HL-60 (cell line): ENCODE measurements around the gene VEGFB.

Source experiments
- DNase-seq, 2 experiments: peaks; one replicate each; pipeline ENCODE4 v3.0.0-alpha.2; 2010 to 2020; ENCODE audit warnings: low read depth in 1 of 2, low spot score in 1 of 2
- H3K27ac ChIP-seq: fragments of 250-450 bp; sonication (Bioruptor Pico); replicated peaks from 2 replicates; pipeline ENCODE4 v1.5.1; 2020; ENCODE audit warnings: mild to moderate bottlenecking, moderate library complexity
- H3K27me3 ChIP-seq: fragments of 250-450 bp; sonication (Bioruptor Pico); 2 replicates; pipeline ENCODE4 v1.5.1; 2021; ENCODE audit warnings: mild to moderate bottlenecking, moderate library complexity; ENCODE audit not compliant: insufficient read depth, poor library complexity, severe bottlenecking
- H3K4me3 ChIP-seq: replicated peaks from 2 replicates; pipeline ENCODE4 v1.5.1; 2011; ENCODE audit warnings: mild to moderate bottlenecking, control low read depth, low read length; ENCODE audit not compliant: insufficient read depth
- GABPA ChIP-seq: IDR thresholded peaks from 2 replicates; pipeline ENCODE4 v1.6.1; 2012; ENCODE audit warnings: low read depth
- POLR2AphosphoS5 ChIP-seq: IDR thresholded peaks from 2 replicates; pipeline ENCODE4 v1.6.1; 2012; ENCODE audit warnings: low read depth
- REST ChIP-seq: IDR thresholded peaks from 2 replicates; pipeline ENCODE4 v1.6.1; 2012; ENCODE audit warnings: low read depth; ENCODE audit not compliant: insufficient replicate concordance
- SPI1 ChIP-seq: IDR thresholded peaks from 2 replicates; pipeline ENCODE4 v1.6.1; 2012; ENCODE audit warnings: low read depth, mild to moderate bottlenecking, borderline replicate concordance
- TF ChIP-seq, protein P1 (sequence below): IDR thresholded peaks from one replicate; pipeline ENCODE4 v1.5.1; 2011; ENCODE audit warnings: low read length, control low read depth, inconsistent platforms; ENCODE audit not compliant: insufficient read depth

VEGFB gene

DNA sequence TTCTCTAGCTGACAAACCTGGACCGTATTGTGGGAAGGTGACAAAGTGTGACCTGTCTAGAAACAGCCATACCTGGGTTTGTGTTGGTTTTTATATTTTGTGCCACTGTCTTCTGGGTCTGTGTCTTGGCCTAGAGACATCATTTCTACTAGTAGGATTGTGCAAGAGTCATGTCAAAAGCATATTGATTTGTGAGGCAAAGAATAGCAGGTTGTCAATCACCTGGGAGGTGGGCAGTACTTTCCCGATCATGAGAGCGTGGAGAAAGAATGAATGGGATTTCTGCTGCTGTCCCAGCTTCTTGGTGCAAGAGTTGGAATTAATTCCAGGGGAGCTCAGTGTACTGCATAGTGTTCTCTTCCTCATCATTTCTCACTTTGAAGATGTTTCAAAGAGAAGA, 32.8 kb upstream of the VEGFB start:
- TF ChIP-seq, protein P1, sequence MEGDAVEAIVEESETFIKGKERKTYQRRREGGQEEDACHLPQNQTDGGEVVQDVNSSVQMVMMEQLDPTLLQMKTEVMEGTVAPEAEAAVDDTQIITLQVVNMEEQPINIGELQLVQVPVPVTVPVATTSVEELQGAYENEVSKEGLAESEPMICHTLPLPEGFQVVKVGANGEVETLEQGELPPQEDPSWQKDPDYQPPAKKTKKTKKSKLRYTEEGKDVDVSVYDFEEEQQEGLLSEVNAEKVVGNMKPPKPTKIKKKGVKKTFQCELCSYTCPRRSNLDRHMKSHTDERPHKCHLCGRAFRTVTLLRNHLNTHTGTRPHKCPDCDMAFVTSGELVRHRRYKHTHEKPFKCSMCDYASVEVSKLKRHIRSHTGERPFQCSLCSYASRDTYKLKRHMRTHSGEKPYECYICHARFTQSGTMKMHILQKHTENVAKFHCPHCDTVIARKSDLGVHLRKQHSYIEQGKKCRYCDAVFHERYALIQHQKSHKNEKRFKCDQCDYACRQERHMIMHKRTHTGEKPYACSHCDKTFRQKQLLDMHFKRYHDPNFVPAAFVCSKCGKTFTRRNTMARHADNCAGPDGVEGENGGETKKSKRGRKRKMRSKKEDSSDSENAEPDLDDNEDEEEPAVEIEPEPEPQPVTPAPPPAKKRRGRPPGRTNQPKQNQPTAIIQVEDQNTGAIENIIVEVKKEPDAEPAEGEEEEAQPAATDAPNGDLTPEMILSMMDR: no peak
- TF ChIP-seq SPI1 (no peak), GABPA (no peak), REST (no peak), POLR2AphosphoS5 (no peak)
- no peak for DNase-seq
- no peak overlapping the region for H3K27ac ChIP-seq
- H3K4me3 ChIP-seq: no peak overlapping the region
- H3K27me3 ChIP-seq: no peaks in the 10 kb centered on the region

DNA sequence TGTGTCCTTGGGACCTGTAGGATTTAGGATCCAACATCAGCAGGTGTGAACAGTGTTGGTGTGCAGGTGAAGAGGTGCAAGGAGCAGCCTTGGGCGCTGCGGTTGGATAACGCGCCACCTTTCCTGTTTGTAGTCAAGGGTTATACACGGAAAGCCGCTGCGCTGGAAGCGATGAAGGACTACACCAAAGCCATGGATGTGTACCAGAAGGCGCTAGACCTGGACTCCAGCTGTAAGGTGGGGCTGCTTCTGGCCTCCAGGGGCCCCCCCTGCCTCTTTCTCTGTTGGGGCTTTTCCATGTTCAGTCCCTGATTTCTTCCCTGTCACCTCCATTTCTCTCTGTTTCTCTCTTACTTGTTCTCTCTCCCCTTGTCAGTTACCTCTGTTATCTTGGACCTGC, 31.4 kb upstream of the VEGFB start:
- Histone ChIP-seq H3K27ac (no peak overlapping the region), H3K27me3 (no peaks in the 10 kb centered on the region), H3K4me3 (no peak overlapping the region)
- TF ChIP-seq GABPA (no peak), REST (no peak), POLR2AphosphoS5 (no peak), SPI1 (no peak)
- TF ChIP-seq, protein P1: no peak
- DNase-seq: no peak

DNA sequence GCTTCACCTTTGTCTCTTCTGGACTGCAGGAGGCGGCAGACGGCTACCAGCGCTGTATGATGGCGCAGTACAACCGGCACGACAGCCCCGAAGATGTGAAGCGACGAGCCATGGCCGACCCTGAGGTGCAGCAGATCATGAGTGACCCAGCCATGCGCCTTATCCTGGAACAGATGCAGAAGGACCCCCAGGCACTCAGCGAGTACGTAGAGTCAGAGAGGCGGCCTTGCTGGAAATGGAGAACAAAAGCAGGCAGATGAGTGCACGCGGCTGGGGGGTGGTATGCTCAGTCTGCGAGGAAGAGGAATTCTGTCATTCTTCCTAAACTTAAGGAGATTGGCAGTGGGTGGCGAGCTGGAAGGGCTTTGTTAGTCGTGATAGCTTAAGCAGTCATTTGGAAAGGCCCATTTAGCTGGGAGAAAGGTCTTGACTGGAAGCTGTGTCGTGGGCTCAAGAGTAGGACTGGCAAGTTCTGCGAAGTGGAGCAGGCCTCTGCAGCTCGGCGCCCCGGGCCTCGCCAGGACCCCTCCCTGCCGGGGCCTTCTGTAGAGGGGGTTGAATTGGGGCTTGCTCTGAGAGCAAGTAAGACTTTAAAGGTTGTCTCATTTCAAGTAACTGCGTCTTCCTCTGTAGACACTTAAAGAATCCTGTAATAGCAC, 30.8 kb upstream of the VEGFB start:
- TF ChIP-seq SPI1 (no peak), REST (no peak), GABPA (no peak), POLR2AphosphoS5 (no peak)
- TF ChIP-seq, protein P1: no peak
- no peak for DNase-seq

More for the DNA sequence above, 30.8 kb upstream of the VEGFB start:
- H3K27me3 ChIP-seq: no peaks in the 10 kb centered on the region
- H3K27ac ChIP-seq: no peak overlapping the region
- no peak overlapping the region for H3K4me3 ChIP-seq
